GM12878 (cell line): Measurements from ENCODE around the gene CCL25. TPM values are rescaled to one million over a fixed set of nuclear protein-coding genes. Genes with fewer than 3 reads are reported as not detected.

Experiments used
- BHLHE40 ChIP-seq, 2 experiments: fragments of 450-650 bp in 1 of 2; IDR thresholded peaks; 2 replicates each; pipeline ENCODE4 v1.6.1; 2011 to 2017; ENCODE audit warnings: low read depth in 2 of 2, borderline replicate concordance in 1 of 2, improper control_type of control experiment in 1 of 2, low read length in 1 of 2, mild to moderate bottlenecking in 1 of 2
- CEBPB ChIP-seq, 2 experiments: fragments of 150-350 bp in 1 of 2; IDR thresholded peaks; 2 replicates each; pipeline ENCODE4 v1.6.1; 2012 to 2014; ENCODE audit warnings: low read depth in 2 of 2, low read length in 2 of 2, borderline replicate concordance in 1 of 2, inconsistent platforms in 1 of 2
- IRF5 ChIP-seq: fragments of 450-650 bp; IDR thresholded peaks from 2 replicates; pipeline ENCODE4 v1.6.1; 2017; ENCODE audit warnings: borderline replicate concordance
- MEF2A ChIP-seq: IDR thresholded peaks from 2 replicates; pipeline ENCODE4 v1.6.1; 2011; ENCODE audit warnings: low read depth, mild to moderate bottlenecking, low read length, moderate library complexity; ENCODE audit not compliant: insufficient read depth
- PML ChIP-seq: IDR thresholded peaks from 2 replicates; pipeline ENCODE4 v1.6.1; 2012; ENCODE audit warnings: low read length, inconsistent platforms
- RELA ChIP-seq: fragments of 450-650 bp; IDR thresholded peaks from 2 replicates; pipeline ENCODE4 v1.8.0; 2014; ENCODE audit warnings: borderline replicate concordance; ENCODE audit not compliant: partially characterized antibody
- SIN3A ChIP-seq: IDR thresholded peaks from 2 replicates; pipeline ENCODE4 v1.6.1; 2012; ENCODE audit warnings: low read depth, low read length, improper control_type of control experiment
- SMC3 ChIP-seq: IDR thresholded peaks from 2 replicates; pipeline ENCODE4 v1.6.1; 2011; ENCODE audit warnings: low read length, improper control_type of control experiment, borderline replicate concordance
- SPI1 ChIP-seq: IDR thresholded peaks from 2 replicates; pipeline ENCODE4 v1.6.1; 2011; ENCODE audit warnings: low read depth, mild to moderate bottlenecking, low read length, moderate library complexity, borderline replicate concordance; ENCODE audit not compliant: insufficient read depth
- USF1 ChIP-seq: IDR thresholded peaks from 2 replicates; pipeline ENCODE4 v1.6.1; 2011; ENCODE audit warnings: borderline replicate concordance, low read depth, mild to moderate bottlenecking, moderate library complexity, mixed read lengths, low read length; ENCODE audit not compliant: insufficient read depth; ENCODE audit errors: extremely low read length
- polyA plus RNA-seq, 11 experiments: library from polyadenylated mRNA; depleted of rRNA in 4 of 11; unstranded in 6 of 11; stranded (reverse) in 5 of 11; fragments of >200 nt; fragmentation: Nextera tagmentation in 4 of 11; fragmentation: Illumina TruSeq in 1 of 11; extraction: Ambion mirVana in 4 of 11; extraction: Trizol in 1 of 11; gene quantifications; 1 replicate in 1 of 11; 2 replicates in 10 of 11; pipeline versions ENCODE4 v1.2.1 to v1.2.3, GENCODE V29; 2011 to 2016; ENCODE audit warnings: inconsistent platforms in 2 of 11, missing spikeins in 2 of 11, low read depth in 1 of 11
- total RNA-seq, 4 experiments: library from RNA; depleted of rRNA in 3 of 4; stranded (reverse); fragments of >200 nt in 3 of 4; fragmentation: Illumina TruSeq in 1 of 4; extraction: Trizol in 1 of 4; gene quantifications; 2 replicates each; pipeline versions ENCODE4 v1.2.1 to v1.2.3, GENCODE V29; 2013 to 2021
- TF ChIP-seq, protein P1 (sequence below): fragments of 450-650 bp; formaldehyde crosslinking; IDR thresholded peaks from 2 replicates; pipeline ENCODE4 v1.4.0; 2020; ENCODE audit warnings: mild to moderate bottlenecking, moderate library complexity
- TF ChIP-seq, protein P2 (sequence below): fragments of 450-650 bp; IDR thresholded peaks from 2 replicates; pipeline ENCODE4 v1.6.1; 2017; ENCODE audit warnings: low read depth, mild to moderate bottlenecking, moderate library complexity
- TF ChIP-seq, protein P3 (sequence below): fragments of 450-650 bp; IDR thresholded peaks from 2 replicates; pipeline ENCODE4 v1.6.1; 2017; ENCODE audit warnings: mild to moderate bottlenecking, low read depth, inconsistent platforms; ENCODE audit not compliant: poor library complexity, severe bottlenecking

CCL25 gene
- total and polyA plus RNA-seq, 10 of the 15 experiments (the other 5 are each of a cell fraction or from before 2014, with no cell fraction given): 0.53 to 12.0 (median 8.3) TPM

- TF ChIP-seq, protein P1, sequence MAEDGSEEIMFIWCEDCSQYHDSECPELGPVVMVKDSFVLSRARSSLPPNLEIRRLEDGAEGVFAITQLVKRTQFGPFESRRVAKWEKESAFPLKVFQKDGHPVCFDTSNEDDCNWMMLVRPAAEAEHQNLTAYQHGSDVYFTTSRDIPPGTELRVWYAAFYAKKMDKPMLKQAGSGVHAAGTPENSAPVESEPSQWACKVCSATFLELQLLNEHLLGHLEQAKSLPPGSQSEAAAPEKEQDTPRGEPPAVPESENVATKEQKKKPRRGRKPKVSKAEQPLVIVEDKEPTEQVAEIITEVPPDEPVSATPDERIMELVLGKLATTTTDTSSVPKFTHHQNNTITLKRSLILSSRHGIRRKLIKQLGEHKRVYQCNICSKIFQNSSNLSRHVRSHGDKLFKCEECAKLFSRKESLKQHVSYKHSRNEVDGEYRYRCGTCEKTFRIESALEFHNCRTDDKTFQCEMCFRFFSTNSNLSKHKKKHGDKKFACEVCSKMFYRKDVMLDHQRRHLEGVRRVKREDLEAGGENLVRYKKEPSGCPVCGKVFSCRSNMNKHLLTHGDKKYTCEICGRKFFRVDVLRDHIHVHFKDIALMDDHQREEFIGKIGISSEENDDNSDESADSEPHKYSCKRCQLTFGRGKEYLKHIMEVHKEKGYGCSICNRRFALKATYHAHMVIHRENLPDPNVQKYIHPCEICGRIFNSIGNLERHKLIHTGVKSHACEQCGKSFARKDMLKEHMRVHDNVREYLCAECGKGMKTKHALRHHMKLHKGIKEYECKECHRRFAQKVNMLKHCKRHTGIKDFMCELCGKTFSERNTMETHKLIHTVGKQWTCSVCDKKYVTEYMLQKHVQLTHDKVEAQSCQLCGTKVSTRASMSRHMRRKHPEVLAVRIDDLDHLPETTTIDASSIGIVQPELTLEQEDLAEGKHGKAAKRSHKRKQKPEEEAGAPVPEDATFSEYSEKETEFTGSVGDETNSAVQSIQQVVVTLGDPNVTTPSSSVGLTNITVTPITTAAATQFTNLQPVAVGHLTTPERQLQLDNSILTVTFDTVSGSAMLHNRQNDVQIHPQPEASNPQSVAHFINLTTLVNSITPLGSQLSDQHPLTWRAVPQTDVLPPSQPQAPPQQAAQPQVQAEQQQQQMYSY (CRISPR knock-in tag): no peak
- TF ChIP-seq CEBPB (IDR thresholded peaks at IDR 0.05; ENCODE audit: borderline replicate concordance in 1 of 2, low read depth in 2 of 2, low read length in 2 of 2) (no peak), USF1 (no peak), MEF2A (no peak), RELA (no peak), SMC3 (no peak), BHLHE40 (IDR thresholded peaks at IDR 0.05; ENCODE audit: borderline replicate concordance in 1 of 2, low read depth in 2 of 2, low read length in 1 of 2) (peak in 1 of 2 experiments; percentile 38; a peak in 1 of 4 replicates), SPI1 (no peak), IRF5 (no peak), SIN3A (no peak), PML (no peak)
- TF ChIP-seq, protein P2, sequence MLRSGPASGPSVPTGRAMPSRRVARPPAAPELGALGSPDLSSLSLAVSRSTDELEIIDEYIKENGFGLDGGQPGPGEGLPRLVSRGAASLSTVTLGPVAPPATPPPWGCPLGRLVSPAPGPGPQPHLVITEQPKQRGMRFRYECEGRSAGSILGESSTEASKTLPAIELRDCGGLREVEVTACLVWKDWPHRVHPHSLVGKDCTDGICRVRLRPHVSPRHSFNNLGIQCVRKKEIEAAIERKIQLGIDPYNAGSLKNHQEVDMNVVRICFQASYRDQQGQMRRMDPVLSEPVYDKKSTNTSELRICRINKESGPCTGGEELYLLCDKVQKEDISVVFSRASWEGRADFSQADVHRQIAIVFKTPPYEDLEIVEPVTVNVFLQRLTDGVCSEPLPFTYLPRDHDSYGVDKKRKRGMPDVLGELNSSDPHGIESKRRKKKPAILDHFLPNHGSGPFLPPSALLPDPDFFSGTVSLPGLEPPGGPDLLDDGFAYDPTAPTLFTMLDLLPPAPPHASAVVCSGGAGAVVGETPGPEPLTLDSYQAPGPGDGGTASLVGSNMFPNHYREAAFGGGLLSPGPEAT: no peak
- TF ChIP-seq, protein P3, sequence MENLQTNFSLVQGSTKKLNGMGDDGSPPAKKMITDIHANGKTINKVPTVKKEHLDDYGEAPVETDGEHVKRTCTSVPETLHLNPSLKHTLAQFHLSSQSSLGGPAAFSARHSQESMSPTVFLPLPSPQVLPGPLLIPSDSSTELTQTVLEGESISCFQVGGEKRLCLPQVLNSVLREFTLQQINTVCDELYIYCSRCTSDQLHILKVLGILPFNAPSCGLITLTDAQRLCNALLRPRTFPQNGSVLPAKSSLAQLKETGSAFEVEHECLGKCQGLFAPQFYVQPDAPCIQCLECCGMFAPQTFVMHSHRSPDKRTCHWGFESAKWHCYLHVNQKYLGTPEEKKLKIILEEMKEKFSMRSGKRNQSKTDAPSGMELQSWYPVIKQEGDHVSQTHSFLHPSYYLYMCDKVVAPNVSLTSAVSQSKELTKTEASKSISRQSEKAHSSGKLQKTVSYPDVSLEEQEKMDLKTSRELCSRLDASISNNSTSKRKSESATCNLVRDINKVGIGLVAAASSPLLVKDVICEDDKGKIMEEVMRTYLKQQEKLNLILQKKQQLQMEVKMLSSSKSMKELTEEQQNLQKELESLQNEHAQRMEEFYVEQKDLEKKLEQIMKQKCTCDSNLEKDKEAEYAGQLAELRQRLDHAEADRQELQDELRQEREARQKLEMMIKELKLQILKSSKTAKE: no peak
These were observed 2.1 kb upstream of the CCL25 start (continued) for GRCh38 chr19:8050274-8051096.
